SK-N-SH (cell line): ENCODE results near the gene CNTNAP1. TPM values are rescaled to one million over a fixed set of nuclear protein-coding genes. Genes with fewer than 3 reads are reported as not detected.
A peak's percentile ranks its signal among the peaks of the same experiment; 100 is the strongest.

Experiments used
- CTCF ChIA-PET: fragments of 300-600, 350-600 bp; formaldehyde crosslinking; extraction: SDS; loops from one replicate; lab custom pipeline; 2021; lab: Yijun Ruan, JAX
- POLR2A ChIA-PET: fragments of 350-600 bp; sonication (Branson Sonifier 250); formaldehyde crosslinking; extraction: SDS; loops from one replicate; lab custom pipeline; 2020; ENCODE audit warnings: antibody characterized with exemption, inconsistent platforms; lab: Yijun Ruan, JAX
- DNase-seq: peaks from one replicate; pipeline ENCODE4 v3.0.0; 2012
- H2AFZ ChIP-seq: fragments of 200-600 bp; sonication (generic); 2 replicates; pipeline ENCODE4 v1.8.1; 2016; ENCODE audit warnings: antibody characterized with exemption, mild to moderate bottlenecking, low read depth
- H3F3A ChIP-seq: fragments of 200-600 bp; sonication (generic); replicated peaks from 2 replicates; pipeline ENCODE3; 2016; ENCODE audit warnings: antibody characterized with exemption, mild to moderate bottlenecking; ENCODE audit not compliant: insufficient read depth
- H3K27ac ChIP-seq, 2 experiments: fragments of 200-500 bp in 1 of 2; fragments of 200-600 bp in 1 of 2; sonication (Bioruptor generic) in 1 of 2; sonication (generic), shearing (Covaris generic) in 1 of 2; 2 replicates each; pipeline versions ENCODE4 v1.5.1 to v1.6.1; 2014 to 2016; ENCODE audit warnings: low read depth in 2 of 2, inconsistent platforms in 1 of 2, low read length in 1 of 2, mild to moderate bottlenecking in 1 of 2, mixed read lengths in 1 of 2
- H3K27me3 ChIP-seq: fragments of 200-600 bp; sonication (generic), shearing (Covaris generic); 2 replicates; pipeline ENCODE4 v1.6.1; 2016; ENCODE audit warnings: mixed run types; ENCODE audit not compliant: insufficient read depth
- H3K36me3 ChIP-seq, 2 experiments: fragments of 200-500 bp in 1 of 2; fragments of 200-600 bp in 1 of 2; sonication (Bioruptor generic) in 1 of 2; sonication (generic) in 1 of 2; replicated peaks in 1 of 2; 2 replicates each; pipeline versions ENCODE3 to v1.5.1; 2014 to 2016; ENCODE audit warnings: low read length in 1 of 2, mild to moderate bottlenecking in 1 of 2; ENCODE audit not compliant: insufficient read depth in 2 of 2, control insufficient read depth in 1 of 2
- H3K4me1 ChIP-seq, 2 experiments: fragments of 200-500 bp in 1 of 2; fragments of 200-600 bp in 1 of 2; sonication (Bioruptor generic) in 1 of 2; sonication (generic), shearing (Covaris generic) in 1 of 2; 2 replicates each; pipeline versions ENCODE4 v1.5.1 to v1.6.1; 2014 to 2016; ENCODE audit warnings: low read depth in 1 of 2, low read length in 1 of 2, mixed run types in 1 of 2; ENCODE audit not compliant: insufficient read depth in 2 of 2, control insufficient read depth in 1 of 2
- H3K4me2 ChIP-seq: fragments of 200-600 bp; sonication (generic), shearing (Covaris generic); 2 replicates; pipeline ENCODE4 v1.6.1; 2017; ENCODE audit warnings: mixed run types
- H3K4me3 ChIP-seq, 2 experiments: fragments of 200-500 bp in 1 of 2; fragments of 200-600 bp in 1 of 2; sonication (Bioruptor generic) in 1 of 2; sonication (generic), shearing (Covaris generic) in 1 of 2; 2 replicates each; pipeline versions ENCODE4 v1.5.1 to v1.8.1; 2014 to 2016; ENCODE audit warnings: low read depth in 2 of 2, inconsistent platforms in 1 of 2, low read length in 1 of 2, mild to moderate bottlenecking in 1 of 2, mixed read lengths in 1 of 2, moderate library complexity in 1 of 2
- H3K79me2 ChIP-seq: fragments of 200-600 bp; sonication (generic); 2 replicates; pipeline ENCODE4 v1.8.1; 2017; ENCODE audit warnings: mild to moderate bottlenecking; ENCODE audit not compliant: insufficient read depth
- H3K9ac ChIP-seq: fragments of 200-600 bp; sonication (generic); 2 replicates; pipeline ENCODE4 v1.6.1; 2017; ENCODE audit warnings: mixed run types
- H3K9me2 ChIP-seq: fragments of 200-600 bp; sonication (generic); 2 replicates; pipeline ENCODE4 v1.6.1; 2017; ENCODE audit warnings: mixed run types
- H3K9me3 ChIP-seq: fragments of 200-600 bp; sonication (generic); 2 replicates; pipeline ENCODE4 v1.6.1; 2017; ENCODE audit warnings: mixed run types, mild to moderate bottlenecking, moderate library complexity
- H4K20me1 ChIP-seq: fragments of 200-600 bp; sonication (generic); 2 replicates; pipeline ENCODE4 v1.6.1; 2017; ENCODE audit warnings: mild to moderate bottlenecking, mixed run types; ENCODE audit not compliant: insufficient read depth
- CTCF ChIP-seq: fragments of 200-600 bp; sonication (generic); IDR thresholded peaks from 2 replicates; pipeline ENCODE4 v1.6.1; 2017; ENCODE audit warnings: antibody characterized with exemption, mild to moderate bottlenecking, moderate library complexity
- EP300 ChIP-seq, 2 experiments: IDR thresholded peaks; 2 replicates each; pipeline versions ENCODE4 v1.4.0 to v1.6.1; 2012; ENCODE audit warnings: borderline replicate concordance in 1 of 2, low read depth in 1 of 2, low read length in 1 of 2
- FOXJ3 ChIP-seq: sonication (generic); formaldehyde crosslinking; IDR thresholded peaks from 2 replicates; pipeline ENCODE4 v1.5.1; 2020; ENCODE audit warnings: mild to moderate bottlenecking, missing genetic modification reagents
- FOXM1 ChIP-seq: IDR thresholded peaks from 2 replicates; pipeline ENCODE4 v1.4.0; 2012; ENCODE audit warnings: low read depth, mild to moderate bottlenecking
- JUND ChIP-seq: IDR thresholded peaks from 2 replicates; pipeline ENCODE4 v1.4.0; 2012
- MEF2A ChIP-seq: IDR thresholded peaks from 2 replicates; pipeline ENCODE4 v1.4.0; 2012; ENCODE audit warnings: low read depth, borderline replicate concordance
- MXI1 ChIP-seq: IDR thresholded peaks from 2 replicates; pipeline ENCODE4 v1.6.1; 2012; ENCODE audit warnings: mild to moderate bottlenecking, low read depth, low read length, improper control_type of control experiment
- PBX3 ChIP-seq: IDR thresholded peaks from 2 replicates; pipeline ENCODE4; 2012
- RAD21 ChIP-seq: IDR thresholded peaks from 2 replicates; pipeline ENCODE4 v1.6.1; 2012; ENCODE audit warnings: mild to moderate bottlenecking, low read length
- RCOR1 ChIP-seq: fragments of 150-350 bp; IDR thresholded peaks from 2 replicates; pipeline ENCODE4 v1.6.1; 2017; ENCODE audit warnings: antibody characterized with exemption, low read length
- RFX5 ChIP-seq: IDR thresholded peaks from 2 replicates; pipeline ENCODE4 v1.6.1; 2012; ENCODE audit warnings: mild to moderate bottlenecking, improper control_type of control experiment, low read length
- SIN3A ChIP-seq: IDR thresholded peaks from 2 replicates; pipeline ENCODE4 v1.6.1; 2012; ENCODE audit warnings: low read depth, mild to moderate bottlenecking, low read length, moderate library complexity, borderline replicate concordance
- SMC3 ChIP-seq: IDR thresholded peaks from 2 replicates; pipeline ENCODE4 v1.6.1; 2012; ENCODE audit warnings: low read depth, low read length, improper control_type of control experiment
- TCF12 ChIP-seq: IDR thresholded peaks from 2 replicates; pipeline ENCODE4 v1.4.0; 2012
- USF2 ChIP-seq: fragments of 150-350 bp; IDR thresholded peaks from 2 replicates; pipeline ENCODE4 v1.6.1; 2017; ENCODE audit warnings: antibody characterized with exemption, low read length, low read depth, borderline replicate concordance
- ZBTB33 ChIP-seq: IDR thresholded peaks from 2 replicates; pipeline ENCODE4 v1.4.0; 2012; ENCODE audit warnings: low read depth, borderline replicate concordance
- WGBS: methylation state at CpG from one replicate; pipeline ENCODE4 v1.1.6; 2017; ENCODE audit warnings: low lambda C conversion rate; 5-methylcytosine and 5-hydroxymethylcytosine counted together
- polyA plus RNA-seq, 3 experiments: library from polyadenylated mRNA; depleted of rRNA; stranded (reverse); fragments of >200 nt; gene quantifications; 2 replicates each; pipeline ENCODE4 v1.2.3, GENCODE V29; 2012

The CNTNAP1 gene
- polyA plus RNA-seq, 1 of the 3 experiments (the other 2 are of a cell fraction), result 92.7 TPM

- DNase-seq, result peak; percentile 81
- Histone ChIP-seq H3K36me3 (peaks cover 22 to 41% of the 10 kb centered on the region in 2 experiments), H3K27ac (no peak overlapping the region; a peak in 1 of 4 replicates), H3K4me2 (peak overlapping the region; percentile 99), H3K9me3 (no peaks in the 10 kb centered on the region), H4K20me1 (peaks cover 20% of the 10 kb centered on the region), H3K9ac (no peak overlapping the region), H2AFZ (no peak overlapping the region), H3K9me2 (no peaks in the 10 kb centered on the region), H3K79me2 (peaks cover 41% of the 10 kb centered on the region), H3K4me3 (peak overlapping the region; percentile 91 to 98), H3K27me3 (no peaks in the 10 kb centered on the region), H3F3A (peaks cover 13% of the 10 kb centered on the region), H3K4me1 (peaks cover 10 to 37% of the 10 kb centered on the region in 2 experiments; a peak in 3 of 4 replicates)
- CTCF ChIA-PET, result interaction anchor here (1.0 to 8.9 kb wide), 8 partner anchors 11 to 106 kb away, joined by 3 to 221 read pairs (median 4); partner anchors contain the start of genes PSMC3IP and TUBG2
- POLR2A ChIA-PET, result no interaction called here
- 63% methylated on average over 23 of the region's 32 CpGs for WGBS
- TF ChIP-seq PBX3, result no peak
- peak; percentile 31 for TF ChIP-seq RAD21
- no peak for TF ChIP-seq MXI1
- peak; percentile 52 for TF ChIP-seq CTCF
- no peak for TF ChIP-seq SIN3A
- no peak for TF ChIP-seq SMC3
These were observed 8.2 kb upstream of the CNTNAP1 start for GRCh38 chr17:42673885-42674754.

GRCh38 chr17:42674755-42675347, 7.5 kb upstream of the CNTNAP1 start:
- peak overlapping the region; percentile 91 to 98 for H3K4me3 ChIP-seq
- peak overlapping the region; percentile 99 for H3K4me2 ChIP-seq
- peaks cover 41% of the 10 kb centered on the region for H3K79me2 ChIP-seq
- H3K27me3 ChIP-seq, result no peaks in the 10 kb centered on the region
- no peaks in the 10 kb centered on the region for H3K9me3 ChIP-seq
- H2AFZ ChIP-seq, result no peak overlapping the region
- no peaks in the 10 kb centered on the region for H3K9me2 ChIP-seq
- H3K4me1 ChIP-seq, result peaks cover 15 to 38% of the 10 kb centered on the region in 2 experiments
- POLR2A ChIA-PET, result no interaction called here
- H3K9ac ChIP-seq, result no peak overlapping the region
- CTCF ChIA-PET, result interaction anchor here (1.0 to 8.9 kb wide), 7 partner anchors 12 to 107 kb away, joined by 3 to 221 read pairs (median 5); partner anchors contain the start of genes PSMC3IP and TUBG2
- H4K20me1 ChIP-seq, result peaks cover 20% of the 10 kb centered on the region
- peaks cover 17 to 34% of the 10 kb centered on the region in 2 experiments for H3K36me3 ChIP-seq
- WGBS, result 71% methylated on average over 7 of the region's 9 CpGs
- no peak for DNase-seq
- H3F3A ChIP-seq, result peaks cover 15% of the 10 kb centered on the region
- H3K27ac ChIP-seq, result peak overlapping the region in 1 of 2 experiments; percentile 89; a peak in 1 of 4 replicates
- no peak for TF ChIP-seq RAD21
- TF ChIP-seq JUND, result no peak
- no peak for TF ChIP-seq FOXM1
- TF ChIP-seq USF2, result no peak
- TF ChIP-seq SMC3, result no peak
- no peak for TF ChIP-seq RCOR1
- TF ChIP-seq EP300 (IDR thresholded peaks at IDR 0.05; ENCODE audit: borderline replicate concordance in 1 of 2, low read depth in 1 of 2, low read length in 1 of 2), result no peak
- no peak for TF ChIP-seq FOXJ3 (CRISPR knock-in tag)
- TF ChIP-seq RFX5, result no peak
- TF ChIP-seq MXI1, result no peak
- no peak for TF ChIP-seq ZBTB33
- no peak for TF ChIP-seq MEF2A
- TF ChIP-seq CTCF, result no peak
- no peak for TF ChIP-seq TCF12
